NOMO-1 (cell line): Measurements from ENCODE around the gene NTM.

ENCODE experiments used
- DNase-seq, 2 experiments: peaks; one replicate each; lab custom pipeline; 2025; ENCODE audit not compliant: unreplicated experiment in 2 of 2; lab: John Stamatoyannopoulos, UW

The NTM gene

DNA sequence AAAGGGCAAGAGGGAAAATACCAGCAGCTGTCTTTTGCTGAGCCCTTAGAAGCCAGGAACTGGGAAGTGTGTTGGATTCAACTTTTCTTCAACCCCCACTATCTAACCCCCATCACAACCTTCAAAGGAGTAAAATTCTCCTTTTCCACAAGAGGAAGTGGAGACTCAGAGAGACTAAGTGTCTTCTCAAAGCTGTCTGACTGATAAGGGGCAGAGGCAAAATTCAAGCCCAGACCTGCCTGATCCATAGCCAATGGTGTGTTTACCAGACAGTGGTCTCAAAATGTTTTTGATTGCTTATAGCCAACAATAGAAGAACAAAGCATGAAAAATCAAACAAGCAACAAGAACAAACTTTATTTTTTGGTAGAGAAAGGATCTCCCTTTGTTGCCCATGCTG lies 707.0 kb downstream of the NTM start:
- DNase-seq = peak in 1 of 2 experiments; percentile 35

DNA sequence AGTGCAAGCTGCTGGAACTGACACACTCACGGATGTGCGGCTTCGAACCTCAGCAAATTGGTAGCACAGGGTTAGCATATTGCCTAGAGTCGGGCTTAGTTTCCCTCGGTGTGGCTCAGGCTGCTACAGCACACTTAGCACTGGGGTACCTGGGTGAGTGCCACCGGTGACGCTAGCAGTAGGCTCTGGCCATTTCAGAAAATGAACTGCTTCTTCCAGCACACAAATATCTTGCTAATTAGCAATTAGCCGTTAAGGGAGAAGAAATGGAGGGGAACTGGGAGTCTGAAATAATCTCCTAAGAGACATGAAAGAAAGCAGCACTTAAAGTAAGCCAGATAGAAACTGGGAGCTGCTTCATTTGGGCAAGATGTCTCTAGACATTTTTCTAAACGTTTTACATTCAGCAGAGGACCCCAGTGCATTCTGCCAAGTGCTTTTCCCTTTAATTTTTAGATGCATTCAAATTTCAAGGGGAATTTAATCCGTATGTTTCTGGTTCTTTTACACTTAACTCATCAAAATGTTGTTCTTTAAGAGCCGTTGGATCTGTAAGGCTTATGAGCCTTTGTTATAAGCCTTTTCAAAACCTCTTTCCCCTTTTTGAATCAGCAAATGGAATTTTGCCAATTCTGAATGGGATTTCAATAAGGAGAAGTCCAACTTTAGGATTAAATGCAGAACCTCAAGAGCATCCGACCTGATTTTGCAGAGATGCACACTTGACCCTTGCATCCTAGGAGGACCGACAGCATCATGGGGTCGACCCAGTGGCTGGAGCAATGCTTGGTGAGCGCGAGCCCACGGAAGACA lies 708.1 kb downstream of the NTM start:
- no peak for DNase-seq

DNA sequence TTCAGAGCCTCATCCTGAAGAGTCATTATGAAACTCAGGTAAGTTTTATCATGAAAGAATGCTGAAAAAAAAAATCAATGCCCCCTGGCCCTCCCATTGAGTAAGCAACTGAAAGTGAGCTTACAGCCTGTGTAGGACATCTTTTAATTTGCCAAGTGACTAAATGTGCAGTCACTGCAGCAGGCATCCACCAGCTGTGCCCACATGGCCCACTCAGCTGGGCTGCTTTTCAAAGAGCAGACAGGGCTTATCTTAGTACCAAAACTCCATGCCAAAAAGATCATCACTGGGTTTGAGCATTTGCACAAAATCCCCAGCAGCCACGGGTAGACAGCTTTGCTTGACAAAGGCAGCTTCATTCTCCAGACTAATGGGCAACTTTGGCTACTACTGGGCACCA lies 709.7 kb downstream of the NTM start:
- no peak for DNase-seq

DNA sequence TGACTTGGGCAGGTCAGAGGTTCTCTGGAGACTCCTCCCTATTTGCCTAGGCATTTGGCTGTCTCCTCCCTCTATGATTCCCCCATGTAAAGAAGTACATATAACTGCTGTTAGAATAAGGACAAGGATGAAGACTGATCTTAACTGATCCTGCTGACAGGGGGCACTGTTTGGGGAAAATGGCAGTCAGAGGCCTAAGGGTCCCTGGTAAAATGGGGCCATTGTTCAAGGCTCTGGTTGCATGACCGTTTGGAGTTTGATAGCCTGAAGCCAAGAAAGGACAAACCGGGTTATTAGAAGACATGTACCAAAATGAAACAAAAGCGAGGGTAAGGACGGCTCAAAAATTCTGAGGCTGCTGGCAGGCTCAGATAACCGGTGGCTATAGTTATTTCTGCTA lies 712.2 kb downstream of the NTM start:
- DNase-seq = no peak

DNA sequence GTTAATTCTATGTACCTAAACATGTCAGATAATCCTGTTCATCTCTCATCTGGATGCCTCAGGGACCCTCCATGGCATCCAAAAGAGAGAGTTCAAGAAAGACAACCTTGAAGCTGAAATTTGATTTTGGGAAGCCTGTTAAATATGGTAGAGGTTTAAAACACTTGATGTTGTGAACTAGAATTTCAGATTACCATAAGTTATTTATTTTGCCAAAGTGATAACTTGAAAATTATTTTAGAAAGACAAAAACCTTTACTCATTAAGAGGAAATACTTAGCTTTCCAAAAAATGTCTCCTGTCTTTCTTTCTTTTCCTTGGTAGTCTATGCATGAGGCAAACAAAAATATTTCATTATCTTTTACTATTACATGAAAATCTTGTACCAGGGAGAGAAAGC lies 714.0 kb downstream of the NTM start:
- no peak for DNase-seq

DNA sequence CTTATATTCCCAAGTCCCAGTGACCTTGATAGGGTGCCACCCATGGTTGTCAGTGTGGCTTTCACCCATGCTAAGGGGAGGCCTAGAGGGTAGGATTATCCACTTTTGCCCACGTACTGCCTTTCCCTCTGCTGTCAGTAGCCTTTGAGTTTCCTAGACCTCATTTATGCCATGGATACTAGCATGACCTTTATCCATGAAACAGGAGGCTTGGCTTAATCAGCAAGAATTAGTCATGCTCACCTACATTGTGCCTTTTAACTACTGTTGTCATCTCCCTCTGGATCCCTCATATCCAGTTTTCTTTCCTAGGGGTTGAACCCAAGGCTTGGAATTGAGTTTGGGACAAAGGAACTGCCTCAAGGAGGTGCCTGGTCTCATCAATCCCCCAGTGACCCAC lies 716.7 kb downstream of the NTM start:
- DNase-seq = no peak

DNA sequence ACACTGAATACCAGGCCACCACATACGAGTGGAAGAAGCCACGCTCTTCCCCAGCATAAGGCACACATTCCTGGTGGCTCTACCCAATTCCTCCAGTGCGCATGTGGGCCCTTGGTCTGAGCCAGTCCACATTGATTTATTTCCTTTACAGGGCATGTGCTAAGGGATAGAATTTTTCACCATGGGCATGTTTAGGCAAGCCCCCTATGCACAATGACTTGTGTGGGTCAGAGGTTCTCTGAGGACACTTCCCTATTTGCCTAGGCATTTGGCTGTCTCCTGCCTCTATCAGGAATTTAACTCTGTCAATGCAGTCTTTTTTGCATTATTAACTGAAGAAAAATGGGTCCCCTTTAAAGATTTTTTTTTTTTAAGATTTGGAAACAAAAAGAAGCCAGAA lies 718.1 kb downstream of the NTM start:
- DNase-seq = peak; percentile 70 to 82

DNA sequence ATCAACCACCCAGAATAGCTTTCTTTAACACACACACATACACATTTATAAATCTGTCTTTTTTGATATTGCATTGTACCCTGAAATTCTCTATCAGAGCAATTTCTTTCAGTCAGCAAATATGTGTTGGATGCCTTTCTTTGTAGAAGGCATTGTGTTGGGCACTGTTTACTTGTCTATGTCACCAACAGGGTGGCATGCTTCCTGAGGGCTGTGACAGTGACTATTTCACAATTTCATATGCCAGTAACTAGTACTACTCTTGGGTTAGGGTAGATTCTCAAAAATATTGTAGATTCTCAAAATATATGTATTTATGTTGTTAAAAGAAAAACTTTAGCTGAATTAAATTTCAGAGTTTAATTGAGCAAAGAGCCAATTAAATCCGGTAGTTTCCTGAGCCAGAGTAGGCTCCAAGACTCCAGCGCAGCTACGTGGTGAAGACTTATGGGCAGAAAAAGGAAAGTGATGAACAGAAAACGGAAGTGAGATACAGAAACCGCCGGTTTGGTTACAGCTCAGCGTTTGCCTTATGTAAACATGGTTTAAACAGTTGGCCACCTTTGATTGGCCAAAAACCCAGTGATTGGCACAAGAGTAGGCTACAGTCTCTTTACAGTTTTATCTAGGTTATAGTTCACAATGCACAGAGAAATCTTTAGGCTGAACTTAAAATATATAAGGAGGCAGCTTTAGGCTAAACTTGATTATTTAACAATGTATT lies 723.3 kb downstream of the NTM start:
- peak; percentile 87 to 95 for DNase-seq

DNA sequence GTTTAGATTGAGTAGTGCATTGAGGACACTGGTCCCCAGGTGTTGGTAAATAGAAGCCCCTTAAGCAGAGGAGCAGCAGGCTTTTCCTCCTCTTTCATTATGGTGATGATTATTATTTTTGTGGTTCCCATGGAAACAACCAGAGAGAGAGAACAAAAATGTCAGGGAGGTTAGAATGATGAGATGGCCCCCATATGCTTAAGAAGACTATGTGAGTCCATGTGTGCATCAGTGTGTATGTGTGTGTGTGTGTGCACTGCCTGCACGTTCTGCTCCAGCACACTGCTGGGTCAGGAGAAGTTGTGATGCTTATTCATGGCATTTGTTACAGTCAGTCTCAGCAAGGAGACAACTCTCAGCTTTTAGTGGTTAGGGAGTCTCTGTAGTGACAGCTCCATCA lies 724.2 kb downstream of the NTM start:
- DNase-seq = no peak

DNA sequence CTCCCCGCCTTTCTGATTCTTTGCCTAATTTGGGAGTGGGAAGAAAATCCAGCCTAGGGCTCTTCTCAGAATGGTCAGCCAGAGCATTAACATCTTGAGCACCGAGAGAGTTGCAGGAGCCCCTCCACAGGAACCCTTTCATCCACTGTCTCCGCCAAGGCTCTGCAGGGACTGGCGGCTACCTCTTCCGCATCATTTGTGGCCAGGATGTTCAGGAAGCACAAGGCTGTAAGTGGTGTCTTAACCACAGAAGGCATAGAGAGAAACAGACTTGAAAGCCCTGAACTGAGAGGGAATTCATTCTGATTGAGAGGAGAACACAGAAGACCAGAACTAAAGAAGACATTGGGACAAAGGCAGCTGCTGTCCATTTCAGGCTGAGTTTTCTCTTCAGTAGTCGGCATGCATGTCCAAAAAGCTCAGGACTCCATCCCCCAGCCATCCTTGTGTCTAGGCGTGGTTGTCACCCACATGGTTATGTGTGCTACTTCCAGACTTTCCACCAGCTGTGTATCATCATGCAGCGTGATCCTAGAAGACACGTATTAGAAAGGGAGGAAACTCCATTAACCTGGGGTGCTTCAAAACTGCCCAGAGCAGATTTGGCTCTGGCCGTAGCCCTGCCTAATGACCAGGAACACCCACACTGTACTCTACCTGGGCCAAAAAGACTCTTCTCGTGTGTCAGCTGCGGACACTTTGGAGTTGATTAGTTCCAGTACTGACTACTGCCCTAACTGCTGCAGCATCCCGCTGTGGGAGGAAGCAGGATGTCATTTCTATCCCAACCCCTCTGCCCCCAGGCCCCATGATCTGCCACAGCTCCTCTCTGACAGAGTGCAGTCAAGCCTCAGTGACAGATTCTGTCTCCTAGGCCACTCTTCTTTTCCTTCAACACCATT lies 725.1 kb downstream of the NTM start:
- peak; percentile 75 to 79 for DNase-seq

DNA sequence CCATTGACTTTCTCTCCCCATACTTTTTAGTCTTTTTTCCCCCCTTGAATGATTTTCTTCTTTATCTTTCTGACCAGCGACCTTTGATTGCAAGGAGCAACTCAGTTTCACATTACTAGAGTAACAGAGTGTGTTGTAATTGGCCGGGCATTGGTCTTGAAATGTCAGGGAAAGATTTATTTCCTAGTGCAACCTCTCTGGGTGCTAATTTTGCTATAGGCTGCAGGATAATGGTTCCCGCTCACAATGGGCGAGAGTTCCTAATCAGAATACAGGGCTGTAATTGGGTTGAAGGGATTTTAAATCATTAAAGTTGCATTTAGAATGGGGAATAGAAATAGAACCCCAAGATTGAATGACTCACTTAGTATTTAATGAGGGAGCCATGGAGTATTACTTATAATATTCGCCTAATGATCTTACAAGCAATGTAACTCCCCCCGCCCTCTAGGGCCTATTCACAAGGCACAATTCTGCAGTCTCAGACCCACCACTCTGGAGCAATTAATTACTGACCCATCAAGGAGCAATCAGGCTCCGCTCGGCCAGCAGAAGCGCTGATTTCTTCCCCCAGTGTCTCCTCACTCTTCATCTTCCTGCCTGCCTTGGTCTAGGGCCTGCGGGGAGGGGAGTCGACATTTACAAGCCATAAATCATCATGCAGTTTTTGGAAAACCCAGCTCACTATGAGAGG lies 725.9 kb downstream of the NTM start:
- no peak for DNase-seq

DNA sequence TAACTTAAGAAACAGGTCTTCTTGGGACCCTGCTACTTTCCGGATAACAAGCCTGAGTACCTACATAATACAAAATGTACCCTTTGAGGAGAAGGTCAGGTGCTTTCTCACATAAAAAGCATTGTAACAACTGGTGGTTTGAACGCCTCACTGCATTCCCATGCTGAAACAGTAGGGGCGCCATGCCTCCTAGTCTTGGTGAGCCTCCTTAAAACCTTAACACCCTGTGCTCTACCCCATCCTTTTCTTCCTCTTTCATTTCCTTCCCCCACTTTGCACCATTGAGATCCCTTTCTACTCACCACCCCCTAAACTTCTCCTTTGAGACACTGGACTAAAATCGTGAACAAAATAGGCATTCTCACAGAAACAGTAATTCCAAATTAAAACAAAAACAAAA lies 729.3 kb downstream of the NTM start:
- DNase-seq = peak; percentile 88 to 90

DNA sequence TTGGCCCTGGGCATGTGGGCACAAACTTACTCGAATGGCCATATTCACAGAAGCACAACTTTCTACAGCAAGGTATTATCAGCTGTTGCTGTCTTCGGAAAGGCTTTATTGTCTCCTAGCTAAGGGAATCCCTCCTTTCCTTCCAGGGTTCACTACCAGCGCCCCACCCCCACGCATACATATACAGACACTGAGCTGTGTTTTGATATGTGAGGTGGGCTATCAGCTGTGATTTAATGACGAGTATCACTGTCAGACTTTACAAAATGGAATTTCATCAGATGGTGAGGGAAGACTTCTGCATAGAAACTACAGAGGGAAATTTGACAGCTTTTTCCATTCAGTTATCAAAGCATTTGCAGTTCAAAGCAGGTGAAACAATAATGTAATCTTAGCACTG lies 730.2 kb downstream of the NTM start:
- DNase-seq = no peak

DNA sequence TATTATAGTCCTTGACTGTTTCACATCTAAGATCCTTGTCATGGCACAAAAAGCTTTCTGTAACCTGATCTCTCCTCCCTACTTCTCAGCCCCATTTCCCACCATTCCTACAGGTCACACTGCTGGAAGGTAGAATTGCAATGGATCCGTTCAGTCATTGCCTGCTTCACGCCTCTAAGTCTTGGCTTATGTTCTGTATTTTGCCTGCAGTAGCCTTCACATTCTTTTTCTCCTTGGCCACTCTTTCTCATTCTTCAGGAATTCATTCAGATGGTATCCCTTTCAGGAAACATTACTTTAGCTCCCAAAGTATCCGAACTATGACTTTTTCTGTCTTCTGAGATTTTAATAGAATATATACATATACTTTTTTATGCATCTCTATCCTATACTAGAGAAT lies 731.5 kb downstream of the NTM start:
- no peak for DNase-seq

DNA sequence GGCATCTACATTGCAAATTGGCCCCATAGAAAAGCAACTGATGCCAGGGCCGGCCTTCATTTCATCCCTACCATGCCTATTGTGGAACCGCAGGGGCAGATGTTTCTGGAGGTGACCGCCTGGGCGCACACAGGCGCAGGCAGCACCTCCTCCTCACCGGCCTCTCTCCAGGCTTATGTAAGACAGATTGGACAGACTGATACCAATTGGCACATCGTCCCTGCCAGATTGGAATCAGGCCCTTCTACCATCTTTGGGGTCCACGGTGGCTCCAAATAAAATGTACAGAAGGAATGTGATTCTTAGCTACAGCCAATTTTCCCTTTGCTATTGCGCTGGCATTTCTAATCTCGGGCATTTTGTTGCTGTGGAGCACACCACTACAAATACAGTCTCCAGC lies 732.6 kb downstream of the NTM start:
- no peak for DNase-seq

DNA sequence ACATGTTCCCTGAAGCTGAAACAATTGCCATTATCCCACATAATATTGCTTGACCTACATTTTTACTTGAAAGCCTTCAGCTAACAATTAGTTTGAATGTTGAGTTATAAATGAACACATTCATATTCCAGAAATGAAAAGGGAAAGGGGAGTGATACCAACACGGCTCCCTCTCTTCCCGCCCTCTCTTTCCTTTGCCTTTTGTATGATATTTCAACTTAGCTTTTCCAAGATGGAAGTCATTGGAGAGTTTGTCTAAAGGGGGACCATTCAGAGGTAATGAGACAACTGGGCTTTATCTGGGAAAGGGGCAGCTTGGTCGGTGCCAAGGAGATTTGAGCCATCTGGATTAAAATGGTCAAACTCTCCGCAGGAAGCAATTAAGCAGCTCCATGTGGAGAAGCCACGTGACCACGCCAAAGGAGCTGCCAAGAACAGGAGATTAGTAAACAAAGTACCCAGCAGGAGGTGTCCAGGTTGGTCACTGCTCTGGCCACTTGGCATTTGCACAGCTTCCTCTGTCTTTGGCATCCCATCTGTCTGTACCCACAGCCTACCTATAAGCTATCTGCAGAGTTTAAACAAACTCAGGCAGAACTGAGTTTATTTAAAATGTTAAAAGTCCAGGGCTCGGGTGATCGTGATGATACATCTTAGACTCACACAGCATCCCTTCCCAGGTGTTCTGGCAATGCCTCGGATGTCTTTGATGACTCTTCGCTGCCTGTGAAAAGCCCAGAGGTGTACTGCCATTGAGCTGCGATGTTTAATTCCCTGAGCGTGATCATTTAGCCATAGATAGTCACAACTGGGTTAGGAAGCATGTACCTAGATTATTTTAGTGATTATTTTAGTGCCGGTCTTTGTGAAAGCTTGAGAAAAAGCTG lies 735.9 kb downstream of the NTM start:
- no peak for DNase-seq

DNA sequence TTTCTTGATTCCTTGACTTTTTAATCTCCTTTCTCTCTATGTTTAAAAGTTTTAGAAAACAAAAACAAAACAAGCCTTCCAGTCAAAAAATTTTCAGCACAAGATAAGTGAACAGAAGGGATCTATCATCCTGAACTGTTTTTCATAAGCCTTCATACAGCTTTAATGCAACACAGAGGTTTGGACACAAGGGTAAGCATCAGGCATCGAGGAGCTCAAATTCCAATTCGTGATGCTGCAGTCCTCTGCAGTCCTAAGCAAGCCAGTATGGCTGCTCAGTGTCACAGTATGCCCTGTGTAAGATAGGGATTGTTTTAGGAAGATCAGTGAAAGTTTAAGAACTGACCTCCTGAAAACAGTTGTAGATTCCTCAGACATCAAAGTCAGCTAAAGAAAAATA lies 740.9 kb downstream of the NTM start:
- DNase-seq = no peak

DNA sequence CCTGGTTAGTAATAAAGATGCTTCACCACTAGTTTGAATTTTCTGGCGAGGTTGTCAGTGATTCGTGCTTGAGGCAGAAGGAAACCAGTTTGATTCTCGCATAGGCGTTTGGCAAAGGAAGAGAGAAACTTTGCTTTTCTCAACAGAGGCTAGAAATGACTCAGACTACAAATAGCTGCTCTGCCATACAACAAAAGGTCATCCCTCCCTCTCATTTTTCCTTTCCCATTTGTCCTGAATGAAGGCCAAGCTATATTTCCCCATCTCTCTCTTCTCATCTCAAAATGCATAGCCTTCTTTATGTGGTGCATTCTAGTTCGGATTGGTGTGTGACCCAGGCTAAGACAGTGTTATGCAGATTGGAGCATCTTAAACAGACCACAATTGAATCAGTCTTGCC lies 741.4 kb downstream of the NTM start:
- no peak for DNase-seq

DNA sequence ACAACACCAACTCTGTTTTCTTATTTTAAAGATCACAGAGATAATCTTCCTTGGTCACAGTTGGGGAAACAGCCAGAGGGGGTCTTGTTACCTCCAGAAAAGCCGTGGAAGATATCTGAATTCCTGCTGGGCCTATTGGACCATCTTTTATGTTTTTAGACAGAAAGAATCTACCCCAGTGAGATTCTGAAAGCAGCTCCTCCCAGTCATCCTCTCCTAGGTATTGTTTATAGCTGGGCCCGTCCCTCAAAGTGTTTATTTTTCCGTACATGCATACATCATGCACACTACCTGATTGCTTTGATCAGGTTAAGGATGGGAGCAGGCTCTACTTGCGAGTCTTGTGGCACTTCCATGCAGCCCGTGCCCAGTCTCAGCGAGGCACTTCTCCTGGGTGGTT lies 742.4 kb downstream of the NTM start:
- no peak for DNase-seq

DNA sequence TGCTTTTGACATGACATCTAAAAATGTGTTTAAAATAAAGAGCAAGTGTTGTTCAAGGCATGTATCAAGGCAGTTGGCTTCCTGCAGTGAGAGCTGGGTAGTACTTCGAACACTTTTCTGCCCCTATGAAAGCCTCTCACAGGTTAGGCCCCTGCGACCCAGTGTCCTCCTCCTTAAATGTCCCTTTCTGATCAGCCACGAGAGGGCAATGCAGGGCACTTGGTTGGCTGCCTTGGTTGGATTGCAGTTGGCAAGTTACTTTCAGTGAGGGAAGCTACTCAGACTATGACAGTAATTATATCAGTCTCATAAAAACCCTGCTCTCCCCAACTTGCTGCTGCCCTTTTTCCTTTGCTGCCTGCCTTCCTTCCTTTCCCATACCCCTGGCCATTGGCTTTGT lies 743.8 kb downstream of the NTM start:
- peak; percentile 54 to 63 for DNase-seq
